OCI-M1 (cell line): ENCODE data around the gene CACNA1C.
"Not testable (repeated sequence)": the region's sequence is repeated elsewhere in the genome, so short reads cannot be mapped to it uniquely, and the experiment has no call there.

Experiments used
- DNase-seq: peaks from one replicate; lab custom pipeline; 2025; lab: John Stamatoyannopoulos, UW

Gene CACNA1C

DNA sequence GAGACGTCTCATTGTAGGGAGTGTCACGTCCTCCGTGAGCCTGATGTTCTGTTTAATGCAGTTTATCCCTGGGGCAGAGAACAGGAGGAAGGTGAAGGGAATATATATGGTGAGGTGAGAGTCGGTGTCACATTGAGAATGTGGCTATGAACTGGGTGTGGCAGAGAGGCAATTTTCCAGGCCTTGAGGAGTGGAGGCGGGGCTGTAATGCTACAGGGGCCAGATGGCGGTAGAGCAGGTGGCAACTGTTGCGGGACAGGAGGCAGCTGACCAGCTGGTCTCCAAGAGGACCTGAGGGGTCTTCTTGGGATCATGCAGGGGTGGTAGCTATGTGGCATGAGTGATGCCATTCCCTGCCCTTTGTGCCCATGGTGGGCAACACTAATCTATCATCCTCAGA is 59.6 kb downstream of the CACNA1C start:
- DNase-seq = no peak

DNA sequence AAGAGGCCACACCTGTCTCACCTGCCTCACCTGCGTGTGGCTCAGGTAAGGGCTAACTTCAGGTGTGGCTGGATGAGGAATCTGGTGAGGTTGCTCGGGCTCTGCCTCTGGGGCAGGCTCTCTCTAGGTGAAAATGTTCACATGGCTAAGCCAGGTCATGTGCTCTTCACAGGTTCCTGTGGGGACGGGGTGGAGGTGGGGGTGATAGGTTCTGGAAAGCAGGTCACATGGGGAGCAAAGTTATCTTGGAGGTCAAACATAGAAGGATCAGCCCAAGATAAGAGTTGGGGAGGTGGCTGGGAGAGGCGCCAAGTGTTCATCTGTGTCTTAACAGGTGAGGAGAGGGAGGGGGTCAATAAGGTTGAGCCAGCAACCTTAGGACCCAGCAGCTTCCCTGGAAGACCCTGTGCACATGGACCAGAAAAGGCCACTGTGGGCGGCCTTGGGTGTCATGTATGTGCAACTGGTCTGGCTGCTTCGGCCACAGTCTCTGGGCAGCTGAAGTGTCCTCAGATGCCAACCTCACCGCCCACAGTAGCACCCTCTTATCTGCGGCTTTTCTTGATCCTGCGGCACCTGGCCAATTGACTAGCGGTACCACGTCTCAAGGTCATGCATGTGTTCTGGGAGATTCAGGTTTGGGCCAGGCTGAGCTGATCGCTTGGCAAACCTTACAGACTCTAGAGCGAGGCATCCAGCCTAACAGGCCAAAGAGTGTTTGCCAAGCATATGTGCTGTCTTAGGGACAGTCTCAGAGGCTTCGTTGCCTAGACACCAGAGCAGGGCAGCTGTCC is 60.5 kb downstream of the CACNA1C start:
- DNase-seq = no peak

DNA sequence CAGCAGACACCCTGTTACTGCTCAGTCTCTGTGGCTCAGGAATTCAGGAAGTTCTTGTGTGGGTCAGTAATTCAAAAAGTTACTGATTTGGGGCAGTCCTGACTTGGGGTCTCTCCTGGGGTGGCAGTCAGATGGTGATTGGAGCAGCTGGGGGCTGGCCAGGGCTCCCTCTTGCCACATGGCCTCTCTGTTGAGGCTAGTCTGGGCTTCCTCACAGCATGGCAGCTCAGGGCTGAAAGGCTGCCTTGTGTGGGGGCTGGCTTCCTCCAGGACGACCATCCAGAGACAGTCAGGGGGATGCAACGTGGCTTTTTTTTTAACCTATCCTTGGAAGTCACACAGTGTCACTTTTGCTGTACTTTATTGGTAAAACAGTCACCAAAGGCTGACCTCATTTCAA is 61.3 kb downstream of the CACNA1C start:
- DNase-seq = no peak

DNA sequence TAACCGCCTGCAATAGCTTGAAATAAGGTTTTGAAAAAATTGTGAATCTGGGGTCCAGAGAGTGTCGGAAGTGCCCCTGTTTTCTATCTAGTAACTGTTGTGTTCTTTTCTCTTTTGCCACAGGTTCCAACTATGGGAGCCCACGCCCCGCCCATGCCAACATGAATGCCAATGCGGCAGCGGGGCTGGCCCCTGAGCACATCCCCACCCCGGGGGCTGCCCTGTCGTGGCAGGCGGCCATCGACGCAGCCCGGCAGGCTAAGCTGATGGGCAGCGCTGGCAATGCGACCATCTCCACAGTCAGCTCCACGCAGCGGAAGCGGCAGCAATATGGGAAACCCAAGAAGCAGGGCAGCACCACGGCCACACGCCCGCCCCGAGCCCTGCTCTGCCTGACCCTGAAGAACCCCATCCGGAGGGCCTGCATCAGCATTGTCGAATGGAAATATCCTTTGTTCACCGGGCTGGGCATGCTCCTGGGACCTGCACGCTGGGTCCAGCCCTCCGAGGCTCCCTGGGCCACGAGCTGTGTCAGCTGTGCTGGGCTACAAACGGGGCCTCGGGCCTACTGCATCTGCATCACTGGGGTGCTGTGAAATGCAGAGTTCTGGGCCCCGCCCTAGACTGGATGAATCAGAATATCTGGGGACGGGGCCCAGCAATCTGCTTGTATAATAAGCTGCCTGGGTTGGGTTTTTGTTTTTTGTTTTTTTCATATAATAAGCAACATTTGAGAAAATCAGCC is 62.5 kb downstream of the CACNA1C start:
- DNase-seq = no peak

DNA sequence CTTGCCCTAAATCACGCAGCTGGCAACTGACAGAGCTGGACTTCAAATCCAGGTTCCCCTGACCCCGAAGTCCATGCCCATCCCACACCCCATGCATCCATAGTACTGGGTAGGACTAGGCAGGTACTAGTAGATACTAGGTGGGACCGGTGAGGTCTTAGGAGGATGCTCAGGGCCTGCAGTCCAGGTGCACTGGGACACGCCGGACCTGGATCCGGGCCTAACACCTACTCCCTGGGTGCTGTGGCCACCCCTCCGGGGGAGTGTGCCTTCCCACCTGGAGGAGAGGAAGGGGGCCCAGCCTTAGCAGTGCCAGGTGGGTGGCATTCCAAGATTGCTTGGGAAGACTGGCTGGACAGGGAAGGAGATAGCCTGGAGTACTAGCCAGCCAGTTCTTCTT is 64.8 kb downstream of the CACNA1C start:
- DNase-seq = no peak

DNA sequence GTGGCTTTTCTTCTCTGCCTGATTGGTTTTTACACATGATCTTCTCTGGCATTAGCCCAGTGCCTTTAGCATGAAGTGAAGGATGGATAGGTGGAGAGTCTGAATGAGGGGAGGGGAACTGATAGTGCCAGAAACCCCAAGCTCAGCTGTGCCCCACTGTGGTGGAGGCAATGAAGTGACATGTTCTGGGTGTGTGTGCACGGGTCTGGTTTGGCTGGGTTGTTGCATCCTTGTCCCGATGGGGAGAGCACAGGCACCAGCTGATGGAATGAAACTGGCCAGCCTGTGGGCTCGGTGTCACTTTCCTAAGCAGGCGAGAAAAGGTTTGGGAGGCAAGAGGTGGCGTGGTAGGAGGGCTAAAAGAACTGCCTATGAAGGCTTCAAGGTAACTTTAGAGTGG is 65.3 kb downstream of the CACNA1C start:
- DNase-seq = no peak

DNA sequence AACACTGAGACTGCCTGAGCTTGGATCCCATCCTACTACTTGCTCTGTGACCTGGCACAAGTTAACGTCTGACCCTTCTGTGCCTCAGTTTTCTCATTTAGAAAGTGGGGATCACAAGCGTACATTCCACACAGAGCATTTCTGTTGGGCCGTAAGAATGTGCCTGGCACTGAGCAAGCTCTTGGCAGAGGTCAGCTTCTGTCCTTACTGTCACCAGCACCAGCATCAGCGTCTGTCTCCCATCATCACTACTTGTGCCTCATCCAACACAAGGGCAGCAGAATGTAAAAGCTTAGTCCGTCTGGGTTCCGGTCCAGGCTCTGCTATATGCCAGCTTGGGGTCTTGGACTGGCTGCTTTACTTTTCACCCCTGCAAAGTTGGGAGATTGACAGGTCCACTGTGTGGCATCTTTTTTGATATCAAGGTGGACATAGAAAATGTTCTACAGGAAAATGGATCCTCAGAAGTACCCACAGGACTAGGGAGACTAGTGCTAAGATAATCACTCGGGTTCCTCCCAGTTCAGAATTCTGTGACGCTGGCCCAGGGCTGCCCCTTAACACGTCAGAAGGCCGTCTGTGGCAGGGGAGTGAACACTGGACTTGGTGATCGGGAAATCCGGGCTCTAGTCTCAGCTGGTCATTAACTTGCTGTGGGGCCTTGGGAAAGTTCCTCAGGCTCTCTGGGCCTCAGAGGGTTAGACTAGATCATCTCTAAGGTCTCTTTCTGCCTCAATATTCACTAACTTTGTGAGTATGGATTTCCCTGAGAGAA is 65.9 kb downstream of the CACNA1C start:
- DNase-seq = no peak

DNA sequence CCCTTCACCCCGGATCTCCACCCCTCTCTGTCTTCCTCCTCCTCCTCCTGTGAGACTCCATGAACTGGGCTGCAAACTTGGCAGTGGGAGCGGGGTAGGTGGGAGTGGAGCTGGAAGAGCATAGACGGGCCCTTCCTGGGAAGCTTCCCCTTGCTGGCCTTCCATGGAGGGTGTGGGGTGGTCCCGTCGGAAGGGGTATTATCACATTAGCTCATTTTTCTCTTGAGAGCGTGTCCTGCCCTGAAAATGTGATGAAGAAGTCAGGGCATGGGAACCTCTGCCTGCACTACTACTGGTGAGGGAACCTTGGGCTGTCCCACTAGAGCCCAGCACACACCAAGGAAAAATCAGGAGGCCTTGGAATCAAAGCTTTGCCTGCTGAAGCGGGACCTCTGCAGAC is 66.5 kb downstream of the CACNA1C start:
- no peak for DNase-seq

DNA sequence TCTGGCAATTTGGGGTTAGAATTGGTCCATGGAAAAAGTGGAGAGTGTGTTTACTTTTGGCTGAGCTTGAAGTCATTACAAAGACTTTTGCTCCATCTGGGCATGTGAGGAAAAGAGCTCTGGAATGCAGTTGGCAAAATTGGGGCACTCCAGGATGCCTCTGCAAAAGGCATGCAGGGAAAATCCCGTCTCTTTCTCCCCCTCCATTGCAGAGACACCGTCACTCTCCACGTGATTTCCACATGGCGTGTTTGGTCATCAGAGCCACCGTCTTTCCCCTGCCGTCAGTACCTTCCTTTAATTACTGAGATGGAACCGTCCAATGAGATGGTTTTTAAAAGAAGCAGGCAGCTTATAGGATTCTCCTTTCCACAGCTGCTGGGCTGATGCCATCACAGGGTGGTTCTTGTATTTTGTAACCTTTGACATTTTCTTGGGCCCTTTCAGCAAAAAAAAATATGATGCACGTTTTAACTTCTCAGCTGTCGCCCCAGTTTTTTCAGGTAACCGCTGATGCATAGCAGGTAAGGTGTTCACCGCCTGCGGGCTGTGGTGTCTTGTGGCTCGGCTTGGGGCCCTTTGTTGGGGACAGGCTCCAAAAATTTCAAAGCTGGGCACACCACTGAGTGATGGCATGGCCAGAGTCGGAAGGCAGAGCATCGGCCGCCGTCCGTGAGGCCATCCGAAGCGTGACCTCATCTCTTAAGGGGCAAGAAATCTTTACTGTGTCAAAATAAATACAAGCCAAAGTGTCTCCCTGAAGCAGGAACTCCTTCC is 68.4 kb downstream of the CACNA1C start:
- no peak for DNase-seq

DNA sequence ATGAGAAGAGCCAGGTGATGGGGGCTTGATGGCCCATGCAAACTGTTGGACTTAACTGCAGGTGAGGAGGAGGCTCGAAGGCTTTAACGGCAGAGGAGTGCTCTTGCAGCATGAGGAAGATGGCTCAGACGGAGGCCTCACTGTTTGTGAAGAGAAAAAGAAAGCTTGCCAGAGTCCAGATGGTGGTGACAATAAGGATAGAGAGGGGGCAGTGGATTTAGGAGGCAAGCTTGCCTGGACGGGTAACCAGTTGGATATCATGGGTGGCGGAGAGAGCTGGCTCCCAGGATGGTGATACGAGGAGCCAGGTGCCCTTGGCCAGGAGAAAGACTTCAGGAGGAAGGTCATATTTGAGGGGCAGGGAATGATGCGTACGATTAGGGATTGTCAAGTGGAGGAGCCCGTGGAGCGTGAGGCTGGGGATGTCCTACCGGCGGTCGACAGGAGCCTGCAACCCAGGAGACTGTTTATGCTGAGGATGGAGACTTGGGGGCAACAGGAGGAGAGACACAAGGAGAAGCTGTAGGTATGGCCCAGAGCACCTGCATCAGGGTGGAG is 71.8 kb downstream of the CACNA1C start:
- no peak for DNase-seq

DNA sequence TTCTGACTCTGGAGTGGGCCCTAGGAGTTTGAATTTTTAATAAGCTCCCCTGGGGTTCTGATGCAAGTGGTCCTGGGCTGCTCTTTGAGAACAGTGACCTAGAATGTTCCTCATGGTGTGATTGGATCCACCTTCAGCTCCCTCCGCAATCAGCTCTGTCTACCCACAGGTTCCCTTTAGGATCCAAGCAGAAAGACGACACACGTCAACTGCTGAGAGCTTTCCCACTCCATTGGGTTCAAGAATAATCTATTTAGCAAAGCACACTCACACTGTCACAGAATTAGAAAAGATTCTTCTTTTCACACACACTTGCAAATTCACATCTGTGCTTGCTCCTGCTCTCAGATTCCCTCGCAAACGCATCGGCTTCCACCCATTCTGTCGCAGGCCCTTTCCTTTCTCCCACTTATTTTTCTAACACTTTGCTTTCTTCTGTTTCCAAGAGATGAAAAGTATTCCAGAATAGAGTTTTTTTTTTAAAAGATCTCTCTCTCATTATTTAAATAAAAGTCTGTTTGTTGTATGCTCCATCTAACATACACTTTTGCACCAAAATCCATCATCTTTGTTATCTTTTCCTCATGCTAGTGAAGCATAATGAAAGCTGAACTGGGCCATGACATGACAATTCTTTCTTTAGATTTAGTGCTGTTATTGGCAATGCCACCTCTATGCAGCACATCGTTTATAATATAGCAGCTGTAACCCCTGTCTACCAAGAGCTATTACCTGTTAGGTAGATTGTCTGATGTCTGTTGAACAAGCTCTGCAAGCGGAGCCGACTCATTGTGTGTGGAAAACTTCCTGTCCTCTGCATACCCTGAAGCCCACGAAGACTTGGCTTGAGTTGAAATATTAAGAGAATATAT is 73.1 kb downstream of the CACNA1C start:
- no peak for DNase-seq

DNA sequence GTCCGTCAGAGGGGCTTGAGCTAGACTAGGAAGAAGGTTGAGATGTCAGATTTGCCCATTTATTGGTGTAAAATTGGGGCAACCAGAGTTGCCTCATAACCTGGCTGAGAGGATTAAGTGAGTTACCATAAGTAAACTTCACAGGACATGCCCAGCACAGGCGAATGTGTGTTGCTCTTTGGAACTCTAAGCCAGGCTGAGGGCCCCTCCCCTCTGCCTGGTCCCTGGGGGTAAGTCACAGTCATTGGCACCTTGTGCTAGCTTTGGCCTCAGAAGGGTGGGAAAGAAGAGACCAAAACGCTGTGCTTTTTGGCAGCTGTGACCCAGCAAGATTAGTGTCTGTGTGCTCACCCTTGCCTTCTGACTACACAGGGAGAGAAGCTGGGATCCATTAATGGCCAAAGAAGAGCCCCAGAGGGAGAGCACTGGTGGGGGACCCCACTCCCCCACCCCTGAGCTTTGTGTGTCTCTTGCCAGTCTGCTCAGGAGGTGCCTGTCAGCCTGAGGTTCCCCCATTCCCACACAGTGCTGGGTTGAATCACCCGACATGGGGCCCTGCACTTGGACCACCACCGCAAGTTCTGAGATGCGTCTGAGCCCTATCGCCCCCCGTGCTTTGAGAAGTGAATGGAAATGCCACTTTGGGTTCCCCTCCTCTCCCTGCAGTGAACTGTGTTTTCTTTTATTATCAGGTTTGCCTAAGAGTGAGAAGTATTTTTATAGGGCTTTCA is 74.1 kb downstream of the CACNA1C start:
- no peak for DNase-seq

DNA sequence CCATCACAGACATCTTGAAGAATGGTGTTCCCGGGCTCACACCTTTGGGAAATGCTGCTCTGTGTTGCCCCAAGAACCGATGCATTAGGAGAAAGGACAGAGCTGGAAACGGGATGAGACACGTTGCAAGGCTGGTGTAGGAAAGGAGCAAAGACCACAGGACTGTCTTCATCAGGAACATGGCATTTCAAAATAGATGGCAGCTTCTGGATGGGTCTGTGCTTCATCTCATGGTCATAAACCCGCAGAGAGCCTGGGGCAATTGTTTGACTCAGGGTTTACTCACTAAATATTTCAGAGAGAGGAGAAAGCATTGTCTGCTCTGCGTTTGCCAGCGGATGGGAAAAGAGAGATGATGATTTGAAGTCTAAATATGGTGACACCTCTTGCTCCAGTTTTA is 76.3 kb downstream of the CACNA1C start:
- DNase-seq = no peak

DNA sequence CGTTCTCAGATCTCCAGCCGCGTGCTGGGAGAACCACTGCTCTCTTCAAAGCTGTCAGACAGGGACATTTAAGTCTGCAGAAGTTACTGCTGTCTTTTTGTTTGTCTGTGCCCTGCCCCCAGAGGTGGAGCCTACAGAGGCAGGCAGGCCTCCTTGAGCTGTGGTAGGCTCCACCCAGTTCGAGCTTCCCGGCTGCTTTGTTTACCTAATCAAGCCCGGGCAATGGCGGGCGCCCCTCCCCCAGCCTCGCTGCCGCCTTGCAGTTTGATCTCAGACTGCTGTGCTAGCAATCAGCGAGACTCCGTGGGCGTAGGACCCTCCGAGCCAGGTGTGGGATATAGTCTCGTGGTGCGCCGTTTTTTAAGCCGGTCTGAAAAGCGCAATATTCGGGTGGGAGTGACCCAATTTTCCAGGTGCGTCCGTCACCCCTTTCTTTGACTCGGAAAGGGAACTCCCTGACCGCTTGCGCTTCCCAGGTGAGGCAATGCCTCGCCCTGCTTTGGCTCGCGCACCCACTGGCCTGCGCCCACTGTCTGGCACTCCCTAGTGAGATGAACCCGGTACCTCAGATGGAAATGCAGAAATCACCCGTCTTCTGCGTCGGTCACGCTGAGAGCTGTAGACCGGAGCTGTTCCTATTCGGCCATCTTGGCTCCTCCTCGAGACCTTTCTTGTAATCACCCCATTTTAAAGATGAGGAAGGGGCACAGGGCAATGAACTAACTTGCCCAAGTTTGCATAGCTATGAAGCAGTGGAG is 83.1 kb downstream of the CACNA1C start:
- not testable (repeated sequence) for DNase-seq

DNA sequence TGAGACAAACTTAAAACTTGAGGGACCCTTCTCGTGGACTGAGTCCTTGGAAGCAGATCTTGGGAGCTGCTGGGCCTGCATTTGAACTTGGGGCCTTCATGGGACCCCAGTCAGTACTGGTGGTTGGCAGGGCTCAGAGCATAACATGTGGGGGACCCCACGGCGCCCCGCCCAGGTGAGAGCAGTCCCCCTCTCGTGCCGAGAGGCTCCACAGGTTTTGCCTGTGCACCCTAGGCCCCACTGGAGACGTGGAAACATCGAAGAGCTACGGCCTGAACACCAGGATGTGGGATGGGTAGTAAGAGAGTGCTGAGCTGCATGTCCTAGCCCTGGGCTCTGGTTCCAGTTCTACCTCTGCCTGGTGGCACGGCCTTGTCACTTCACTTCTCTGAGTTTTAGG is 84.1 kb downstream of the CACNA1C start:
- no peak for DNase-seq

DNA sequence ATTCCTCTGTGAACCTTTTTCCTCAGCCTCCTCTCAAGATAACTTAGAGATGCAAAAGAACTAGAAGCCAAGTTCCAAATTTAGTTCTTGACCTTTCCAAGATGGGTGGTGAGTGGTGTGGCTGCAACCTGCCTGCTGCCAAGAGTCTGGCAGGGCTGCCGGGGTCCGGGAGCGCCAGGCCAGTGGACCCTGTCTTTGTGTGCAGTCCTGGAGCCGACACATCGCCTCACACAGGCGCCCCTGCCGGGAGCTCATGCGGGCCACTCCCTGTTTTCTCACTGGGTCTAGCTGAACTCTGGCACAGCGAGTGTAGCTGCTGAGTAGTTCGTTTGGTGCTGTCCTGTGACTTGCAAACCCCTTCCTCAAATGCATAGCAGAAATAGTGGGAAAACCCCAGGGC is 84.9 kb downstream of the CACNA1C start:
- DNase-seq = no peak

DNA sequence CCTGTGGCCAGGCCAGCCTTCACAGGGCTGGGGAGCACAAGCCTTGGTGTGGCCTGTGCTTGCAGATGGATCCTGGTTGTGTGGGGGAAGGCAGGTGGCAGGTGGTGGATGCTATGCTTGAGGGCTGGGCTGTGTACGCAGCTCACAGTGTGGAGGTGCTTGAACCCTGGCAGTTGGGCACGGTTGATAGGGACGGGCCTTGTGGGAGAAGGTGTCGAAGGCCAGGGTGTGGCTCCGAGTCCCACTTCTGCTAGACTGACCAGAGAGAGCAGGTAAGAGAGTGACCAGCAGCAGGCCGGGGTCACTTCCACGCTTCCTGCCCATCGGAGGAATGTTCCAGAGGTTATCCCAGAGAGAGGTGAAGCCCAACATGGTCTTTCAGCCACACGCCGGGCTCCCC is 85.5 kb downstream of the CACNA1C start:
- DNase-seq = no peak

DNA sequence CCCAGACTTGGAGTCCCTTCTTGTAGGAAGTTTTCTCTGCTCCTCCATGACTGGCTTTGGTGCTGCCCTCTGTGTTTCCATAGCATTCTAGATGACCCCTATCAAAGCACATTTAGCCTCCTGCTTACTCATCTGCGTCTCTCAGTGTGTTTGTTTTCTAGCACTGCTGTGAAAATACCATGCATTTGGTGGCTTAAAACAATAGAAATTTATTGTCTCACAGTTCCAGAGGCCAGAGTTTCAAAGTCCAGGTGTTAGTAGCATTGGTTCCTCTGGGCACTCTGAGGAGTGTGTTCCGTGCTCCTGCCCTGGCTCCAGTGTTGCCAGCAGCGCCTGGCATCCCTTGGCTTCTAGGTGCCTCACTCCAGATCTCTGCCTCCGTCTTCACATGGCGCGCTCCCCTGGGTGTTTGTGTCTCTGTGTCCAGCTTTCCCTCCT is 86.1 kb downstream of the CACNA1C start:
- no peak for DNase-seq

DNA sequence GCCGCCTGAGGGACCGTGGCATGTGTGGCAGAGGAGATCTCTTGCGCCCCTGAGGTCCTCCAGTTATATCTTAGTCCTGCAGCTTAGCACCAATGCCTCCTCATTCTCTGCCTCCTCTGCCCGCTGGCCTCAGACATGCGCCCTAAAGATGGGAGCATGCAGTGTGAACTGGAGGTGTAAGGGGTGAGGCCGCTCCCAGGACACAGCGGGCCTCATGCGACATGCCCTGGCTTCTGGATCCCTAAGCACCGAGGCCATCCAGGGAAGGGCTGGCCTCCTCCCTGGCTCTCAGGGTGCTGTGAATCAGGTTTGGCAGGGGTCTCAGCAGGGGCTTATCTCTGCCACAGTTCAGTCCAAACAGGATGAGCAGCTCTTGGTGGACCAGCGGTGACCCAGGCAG is 86.9 kb downstream of the CACNA1C start:
- no peak for DNase-seq
